8988T (cell line): ENCODE results near the gene STK32C.
"Not testable (repeated sequence)": the region's sequence is repeated elsewhere in the genome, so short reads cannot be mapped to it uniquely, and the experiment has no call there.

ENCODE experiments used
- DNase-seq: peaks from one replicate; pipeline ENCODE4 v3.0.0; 2011

Gene STK32C

GRCh38 chr10:132316133-132316532 lies 8.4 kb upstream of the STK32C start:
- no peak for DNase-seq

- not testable (repeated sequence) for DNase-seq
Measured at GRCh38 chr10:132314881-132315280, 7.1 kb upstream of the STK32C start.

GRCh38 chr10:132314336-132314735 lies 6.6 kb upstream of the STK32C start:
- DNase-seq = no peak

- no peak for DNase-seq
Measured at GRCh38 chr10:132313865-132314264, 6.1 kb upstream of the STK32C start.

GRCh38 chr10:132313305-132313704 lies 5.6 kb upstream of the STK32C start:
- no peak for DNase-seq

- no peak for DNase-seq
Measured at GRCh38 chr10:132311338-132311939, 3.7 kb upstream of the STK32C start.

- DNase-seq = no peak
Measured at GRCh38 chr10:132310701-132311337, 3.1 kb upstream of the STK32C start.

- DNase-seq = no peak
Measured at GRCh38 chr10:132309879-132310591, 2.3 kb upstream of the STK32C start.

GRCh38 chr10:132309471-132309865 lies 1.7 kb upstream of the STK32C start:
- no peak for DNase-seq

GRCh38 chr10:132308587-132309470 lies 1.1 kb upstream of the STK32C start:
- DNase-seq = no peak

GRCh38 chr10:132306864-132307751 lies 642 bp downstream of the STK32C start:
- DNase-seq = peak; percentile 75

- DNase-seq = no peak
Measured at GRCh38 chr10:132306343-132306685, 1.4 kb downstream of the STK32C start.

GRCh38 chr10:132305654-132306342 lies 2.0 kb downstream of the STK32C start:
- DNase-seq = no peak

- no peak for DNase-seq
Measured at GRCh38 chr10:132304756-132305509, 2.8 kb downstream of the STK32C start.

- no peak for DNase-seq
Measured at GRCh38 chr10:132303361-132304115, 4.2 kb downstream of the STK32C start.

GRCh38 chr10:132302421-132303310 lies 5.1 kb downstream of the STK32C start:
- no peak for DNase-seq

GRCh38 chr10:132301371-132302330 lies 6.1 kb downstream of the STK32C start:
- DNase-seq = no peak

GRCh38 chr10:132300582-132300981 lies 7.2 kb downstream of the STK32C start:
- no peak for DNase-seq
